Measurements from ENCODE around the gene ANKRD36. TPM values are rescaled to one million over a fixed set of nuclear protein-coding genes. Genes with fewer than 3 reads are reported as not detected.
"Not testable (repeated sequence)": the region's sequence is repeated elsewhere in the genome, so short reads cannot be mapped to it uniquely, and the experiment has no call there.

ANKRD36 gene
- total and polyA plus RNA-seq, 2 donors (not counting 1 experiment from before 2014, with no cell fraction given): 5.4 to 76.6 TPM

- WGBS (ENCODE audit: insufficient coverage): 54% methylated on average over 1 of the region's 2 CpGs
- H4K20me1 ChIP-seq (ENCODE audit: control insufficient read depth, insufficient read depth, low read length, poor library complexity, severe bottlenecking); H3K4me2 ChIP-seq (replicated peaks; ENCODE audit: low read depth, low read length, poor library complexity, severe bottlenecking); H3K27ac Mint-ChIP-seq; ATAC-seq (ENCODE audit: low read depth); intact Hi-C loops (cut with micrococcal nuclease); H2AFZ ChIP-seq (ENCODE audit: insufficient read depth, low read depth, low read length, poor library complexity, severe bottlenecking); POLR2A ChIA-PET; H3K36me3 ChIP-seq (replicated peaks in 1 of 2; ENCODE audit: control extremely low read depth in 1 of 2, control insufficient read depth in 1 of 2, extremely low read depth in 1 of 2, insufficient read depth in 2 of 2, low read length in 1 of 2); H3K9me3 ChIP-seq (ENCODE audit: control extremely low read depth in 1 of 3, control insufficient read depth in 2 of 3, insufficient read depth in 1 of 3, low read length in 2 of 3); H3K9me3 Mint-ChIP-seq (ENCODE audit: insufficient read depth); H3K79me2 ChIP-seq (ENCODE audit: control insufficient read depth, insufficient read depth, low read length); H3K4me3 ChIP-seq (ENCODE audit: control extremely low read depth in 1 of 5, extremely low read depth in 1 of 5, insufficient read depth in 1 of 5, low read depth in 2 of 5, low read length in 4 of 5); H3K27me3 ChIP-seq (replicated peaks in 1 of 4; ENCODE audit: control extremely low read depth in 1 of 4, control insufficient read depth in 3 of 4, insufficient read depth in 4 of 4, low read length in 3 of 4); H3K27me3 Mint-ChIP-seq; H3K4me1 ChIP-seq (ENCODE audit: control insufficient read depth in 2 of 2, insufficient read depth in 2 of 2, low read length in 2 of 2); H3K27ac ChIP-seq (ENCODE audit: low read length in 2 of 2); CTCF ChIA-PET; DNase-seq; H3K4me3 Mint-ChIP-seq; H3K9ac ChIP-seq (ENCODE audit: low read length); H3K4me1 Mint-ChIP-seq: not testable (repeated sequence)
Observed at GRCh38 chr2:97168583-97168982, 55.6 kb downstream of the ANKRD36 start.

- no CpG with 5 or more reads among the region's 1 CpG for WGBS (ENCODE audit: insufficient coverage)
- H3K79me2 ChIP-seq (ENCODE audit: control insufficient read depth, insufficient read depth, low read length); H3K27ac ChIP-seq (ENCODE audit: low read length in 2 of 2); H3K4me1 ChIP-seq (ENCODE audit: control insufficient read depth in 2 of 2, insufficient read depth in 2 of 2, low read length in 2 of 2); ATAC-seq (ENCODE audit: low read depth); intact Hi-C loops (cut with micrococcal nuclease); H4K20me1 ChIP-seq (ENCODE audit: control insufficient read depth, insufficient read depth, low read length, poor library complexity, severe bottlenecking); H3K27me3 Mint-ChIP-seq; H3K4me3 Mint-ChIP-seq; H3K9me3 ChIP-seq (ENCODE audit: control extremely low read depth in 1 of 3, control insufficient read depth in 2 of 3, insufficient read depth in 1 of 3, low read length in 2 of 3); H3K9ac ChIP-seq (ENCODE audit: low read length); H3K4me3 ChIP-seq (ENCODE audit: control extremely low read depth in 1 of 5, extremely low read depth in 1 of 5, insufficient read depth in 1 of 5, low read depth in 2 of 5, low read length in 4 of 5); H3K36me3 ChIP-seq (replicated peaks in 1 of 2; ENCODE audit: control extremely low read depth in 1 of 2, control insufficient read depth in 1 of 2, extremely low read depth in 1 of 2, insufficient read depth in 2 of 2, low read length in 1 of 2); H3K27ac Mint-ChIP-seq; DNase-seq; POLR2A ChIA-PET; CTCF ChIA-PET; H3K27me3 ChIP-seq (replicated peaks in 1 of 4; ENCODE audit: control extremely low read depth in 1 of 4, control insufficient read depth in 3 of 4, insufficient read depth in 4 of 4, low read length in 3 of 4); H2AFZ ChIP-seq (ENCODE audit: insufficient read depth, low read depth, low read length, poor library complexity, severe bottlenecking); H3K4me2 ChIP-seq (replicated peaks; ENCODE audit: low read depth, low read length, poor library complexity, severe bottlenecking); H3K9me3 Mint-ChIP-seq (ENCODE audit: insufficient read depth); H3K4me1 Mint-ChIP-seq: not testable (repeated sequence)
Observed at GRCh38 chr2:97180391-97180790, 67.4 kb downstream of the ANKRD36 start.

- H3K9me3 ChIP-seq (ENCODE audit: control extremely low read depth in 1 of 3, control insufficient read depth in 2 of 3, insufficient read depth in 1 of 3, low read length in 2 of 3); DNase-seq; H4K20me1 ChIP-seq (ENCODE audit: control insufficient read depth, insufficient read depth, low read length, poor library complexity, severe bottlenecking); H3K27ac ChIP-seq (ENCODE audit: low read length in 2 of 2); H3K27ac Mint-ChIP-seq; POLR2A ChIA-PET; H3K9ac ChIP-seq (ENCODE audit: low read length); H3K9me3 Mint-ChIP-seq (ENCODE audit: insufficient read depth); H3K4me1 ChIP-seq (ENCODE audit: control insufficient read depth in 2 of 2, insufficient read depth in 2 of 2, low read length in 2 of 2); intact Hi-C loops (cut with micrococcal nuclease); H3K79me2 ChIP-seq (ENCODE audit: control insufficient read depth, insufficient read depth, low read length); CTCF ChIA-PET; H3K4me3 ChIP-seq (ENCODE audit: control extremely low read depth in 1 of 5, extremely low read depth in 1 of 5, insufficient read depth in 1 of 5, low read depth in 2 of 5, low read length in 4 of 5); H2AFZ ChIP-seq (ENCODE audit: insufficient read depth, low read depth, low read length, poor library complexity, severe bottlenecking); ATAC-seq (ENCODE audit: low read depth); H3K4me3 Mint-ChIP-seq; H3K27me3 ChIP-seq (replicated peaks in 1 of 4; ENCODE audit: control extremely low read depth in 1 of 4, control insufficient read depth in 3 of 4, insufficient read depth in 4 of 4, low read length in 3 of 4); H3K4me2 ChIP-seq (replicated peaks; ENCODE audit: low read depth, low read length, poor library complexity, severe bottlenecking); H3K27me3 Mint-ChIP-seq: not testable (repeated sequence)
- no CpG with 5 or more reads among the region's 1 CpG for WGBS (ENCODE audit: insufficient coverage)
- H3K36me3 ChIP-seq (replicated peaks in 1 of 2; ENCODE audit: control extremely low read depth in 1 of 2, control insufficient read depth in 1 of 2, extremely low read depth in 1 of 2, insufficient read depth in 2 of 2, low read length in 1 of 2): peaks cover 0 to 21% of the 10 kb centered on the region in 2 experiments
- H3K4me1 Mint-ChIP-seq: peaks cover 16% of the 10 kb centered on the region
Observed at GRCh38 chr2:97195349-97195748, 82.4 kb downstream of the ANKRD36 start.

- H3K4me3 ChIP-seq (ENCODE audit: control extremely low read depth in 1 of 5, extremely low read depth in 1 of 5, insufficient read depth in 1 of 5, low read depth in 2 of 5, low read length in 4 of 5); H3K9me3 ChIP-seq (ENCODE audit: control extremely low read depth in 1 of 3, control insufficient read depth in 2 of 3, insufficient read depth in 1 of 3, low read length in 2 of 3); ATAC-seq (ENCODE audit: low read depth); H3K4me3 Mint-ChIP-seq; H3K27me3 ChIP-seq (replicated peaks in 1 of 4; ENCODE audit: control extremely low read depth in 1 of 4, control insufficient read depth in 3 of 4, insufficient read depth in 4 of 4, low read length in 3 of 4); H3K27ac ChIP-seq (ENCODE audit: low read length in 2 of 2); intact Hi-C loops (cut with micrococcal nuclease); H3K9me3 Mint-ChIP-seq (ENCODE audit: insufficient read depth); H2AFZ ChIP-seq (ENCODE audit: insufficient read depth, low read depth, low read length, poor library complexity, severe bottlenecking); H4K20me1 ChIP-seq (ENCODE audit: control insufficient read depth, insufficient read depth, low read length, poor library complexity, severe bottlenecking); POLR2A ChIA-PET; CTCF ChIA-PET; DNase-seq; H3K79me2 ChIP-seq (ENCODE audit: control insufficient read depth, insufficient read depth, low read length); H3K4me1 ChIP-seq (ENCODE audit: control insufficient read depth in 2 of 2, insufficient read depth in 2 of 2, low read length in 2 of 2); H3K27ac Mint-ChIP-seq; H3K9ac ChIP-seq (ENCODE audit: low read length); H3K4me2 ChIP-seq (replicated peaks; ENCODE audit: low read depth, low read length, poor library complexity, severe bottlenecking); H3K27me3 Mint-ChIP-seq: not testable (repeated sequence)
- H3K4me1 Mint-ChIP-seq: peaks cover 16% of the 10 kb centered on the region
- WGBS (ENCODE audit: insufficient coverage): no CpG with 5 or more reads among the region's 1 CpG
- H3K36me3 ChIP-seq (replicated peaks in 1 of 2; ENCODE audit: control extremely low read depth in 1 of 2, control insufficient read depth in 1 of 2, extremely low read depth in 1 of 2, insufficient read depth in 2 of 2, low read length in 1 of 2): peaks cover 1 to 15% of the 10 kb centered on the region in 2 experiments
Observed at GRCh38 chr2:97197251-97197650, 84.3 kb downstream of the ANKRD36 start.
